Fibroblast of lung (primary cell): ENCODE data around the gene NUDCD3. TPM values are rescaled to one million over a fixed set of nuclear protein-coding genes. Genes with fewer than 3 reads are reported as not detected.

ENCODE experiments used
- DNase-seq, 2 donors: peaks; one replicate each; pipeline versions ENCODE4 v3.0.0 to v3.0.0-alpha.2; 2010; ENCODE audit warnings: low read depth in 2 of 2
- H2AFZ ChIP-seq: 2 replicates; pipeline ENCODE4 v1.5.1; 2012; ENCODE audit warnings: low read length, control low read depth, inconsistent platforms
- H3K27ac ChIP-seq: 2 replicates; pipeline ENCODE4 v1.5.1; 2011; ENCODE audit warnings: low read length, control low read depth; ENCODE audit not compliant: insufficient read depth
- H3K27me3 ChIP-seq: 2 replicates; pipeline ENCODE4 v1.5.1; 2011; ENCODE audit warnings: mild to moderate bottlenecking, low read length; ENCODE audit not compliant: control insufficient read depth, insufficient read depth
- H3K36me3 ChIP-seq: 2 replicates; pipeline ENCODE4 v1.5.1; 2011; ENCODE audit warnings: low read length; ENCODE audit not compliant: control insufficient read depth, insufficient read depth
- H3K4me1 ChIP-seq: 2 replicates; pipeline ENCODE4 v1.5.1; 2011; ENCODE audit warnings: low read length; ENCODE audit not compliant: control insufficient read depth, insufficient read depth; ENCODE audit errors: extremely low read depth
- H3K4me2 ChIP-seq: 2 replicates; pipeline ENCODE4 v1.5.1; 2011; ENCODE audit warnings: low read length, control low read depth; ENCODE audit not compliant: insufficient read depth; ENCODE audit errors: extremely low read depth
- H3K4me3 ChIP-seq, 4 experiments: fragments of 200-600 bp in 1 of 4; sonication (generic) in 1 of 4; replicated peaks in 1 of 4; 2 replicates each; pipeline ENCODE4 v1.5.1; 2011 to 2016; ENCODE audit warnings: low read length in 4 of 4, low read depth in 3 of 4, mild to moderate bottlenecking in 3 of 4, control low read depth in 2 of 4, inconsistent platforms in 1 of 4, mixed read lengths in 1 of 4; ENCODE audit not compliant: insufficient read depth in 1 of 4; ENCODE audit errors: control extremely low read depth in 1 of 4
- H3K79me2 ChIP-seq: 2 replicates; pipeline ENCODE4 v1.5.1; 2012; ENCODE audit warnings: mild to moderate bottlenecking, low read length, inconsistent platforms; ENCODE audit not compliant: control insufficient read depth, insufficient read depth
- H3K9ac ChIP-seq: 2 replicates; pipeline ENCODE4 v1.5.1; 2011; ENCODE audit warnings: mild to moderate bottlenecking, low read length, control low read depth; ENCODE audit not compliant: insufficient read depth
- H3K9me3 ChIP-seq: 2 replicates; pipeline ENCODE4 v1.5.1; 2012; ENCODE audit warnings: low read depth, low read length; ENCODE audit not compliant: control insufficient read depth, insufficient read depth
- H4K20me1 ChIP-seq: 2 replicates; pipeline ENCODE4 v1.5.1; 2011; ENCODE audit warnings: low read length; ENCODE audit not compliant: control insufficient read depth, insufficient read depth; ENCODE audit errors: extremely low read depth
- CTCF ChIP-seq, 2 donors: IDR thresholded peaks in 1 of 2; conservative IDR thresholded peaks in 1 of 2; 1 replicate in 1 of 2; 2 replicates in 1 of 2; pipeline ENCODE4 v1.5.1; 2011 to 2012; ENCODE audit warnings: low read length in 2 of 2, control low read depth in 1 of 2, inconsistent platforms in 1 of 2, low read depth in 1 of 2, mild to moderate bottlenecking in 1 of 2
- EZH2 ChIP-seq: IDR thresholded peaks from 2 replicates; pipeline ENCODE4 v1.5.1; 2012; ENCODE audit warnings: low read length, control low read depth, mild to moderate bottlenecking; ENCODE audit errors: missing control alignments
- polyA plus RNA-seq, 2 donors: library from polyadenylated mRNA; depleted of rRNA in 1 of 2; stranded (reverse) in 1 of 2; unstranded in 1 of 2; fragments of >200 nt; gene quantifications; 2 replicates each; pipeline ENCODE4 v1.2.1, GENCODE V29; 2011 to 2012; ENCODE audit warnings: missing spikeins in 1 of 2
- total RNA-seq: library from RNA; depleted of rRNA; stranded (reverse); fragments of >200 nt; gene quantifications from 2 replicates; pipeline ENCODE4 v1.2.1, GENCODE V29; 2014

Gene NUDCD3
- total and polyA plus RNA-seq, 2 donors (not counting 1 experiment from before 2014, with no cell fraction given), result 51.9 to 68.7 TPM

GRCh38 chr7:44375926-44376342, 114.5 kb downstream of the NUDCD3 start:
- DNase-seq, result no peak
- Histone ChIP-seq H4K20me1 (no peaks in the 10 kb centered on the region), H3K27me3 (no peaks in the 10 kb centered on the region), H3K4me2 (no peak overlapping the region), H2AFZ (no peak overlapping the region), H3K27ac (no peak overlapping the region), H3K9ac (no peak overlapping the region), H3K79me2 (no peaks in the 10 kb centered on the region), H3K36me3 (no peaks in the 10 kb centered on the region), H3K9me3 (no peaks in the 10 kb centered on the region), H3K4me1 (peaks cover 29% of the 10 kb centered on the region), H3K4me3 (no peak overlapping the region)
- TF ChIP-seq CTCF (conservative IDR thresholded peaks at IDR 0.05 in 1 of 2, IDR thresholded peaks at IDR 0.05 in 1 of 2; ENCODE audit: low read depth in 1 of 2, low read length in 2 of 2), result no peak
- no peak for TF ChIP-seq EZH2

GRCh38 chr7:44375236-44375699, 115.2 kb downstream of the NUDCD3 start:
- H3K4me3 ChIP-seq, result no peak overlapping the region
- no peaks in the 10 kb centered on the region for H3K36me3 ChIP-seq
- no peak overlapping the region for H3K27ac ChIP-seq
- H4K20me1 ChIP-seq, result no peaks in the 10 kb centered on the region
- H2AFZ ChIP-seq, result no peak overlapping the region
- H3K4me1 ChIP-seq, result peaks cover 22% of the 10 kb centered on the region
- TF ChIP-seq CTCF (conservative IDR thresholded peaks at IDR 0.05 in 1 of 2, IDR thresholded peaks at IDR 0.05 in 1 of 2; ENCODE audit: low read depth in 1 of 2, low read length in 2 of 2) (no peak), EZH2 (no peak)
- H3K9me3 ChIP-seq, result no peaks in the 10 kb centered on the region
- no peaks in the 10 kb centered on the region for H3K79me2 ChIP-seq
- no peak for DNase-seq
- no peaks in the 10 kb centered on the region for H3K27me3 ChIP-seq
- no peak overlapping the region for H3K9ac ChIP-seq
- H3K4me2 ChIP-seq, result no peak overlapping the region

GRCh38 chr7:44374007-44374763, 116.3 kb downstream of the NUDCD3 start:
- no peak for DNase-seq
- H3K9ac ChIP-seq, result no peak overlapping the region
- no peak overlapping the region for H3K4me2 ChIP-seq
- H3K27ac ChIP-seq, result no peak overlapping the region
- H3K9me3 ChIP-seq, result no peaks in the 10 kb centered on the region
- H4K20me1 ChIP-seq, result no peaks in the 10 kb centered on the region
- H3K4me3 ChIP-seq, result no peak overlapping the region
- H3K4me1 ChIP-seq, result peaks cover 14% of the 10 kb centered on the region
- no peaks in the 10 kb centered on the region for H3K36me3 ChIP-seq
- no peak for TF ChIP-seq CTCF (conservative IDR thresholded peaks at IDR 0.05 in 1 of 2, IDR thresholded peaks at IDR 0.05 in 1 of 2; ENCODE audit: low read depth in 1 of 2, low read length in 2 of 2)
- no peak for TF ChIP-seq EZH2
- H2AFZ ChIP-seq, result no peak overlapping the region
- no peaks in the 10 kb centered on the region for H3K27me3 ChIP-seq
- no peaks in the 10 kb centered on the region for H3K79me2 ChIP-seq
